Kidney (tissue), 14 donors: Measurements from ENCODE around the gene GNG3. TPM values are rescaled to one million over a fixed set of nuclear protein-coding genes. Genes with fewer than 3 reads are reported as not detected.
A peak's percentile ranks its signal among the peaks of the same experiment; 100 is the strongest.

Source experiments
- DNase-seq, 5 donors: peaks; one replicate each; pipeline ENCODE4 v3.0.0-alpha.2; 2013 to 2020
- FAIRE-seq: peaks from 2 replicates; lab custom pipeline; 2012; peaks lifted over from hg19 to GRCh38; lab: Jason Lieb, UNC
- H3K27ac ChIP-seq, 2 donors: one replicate each; pipeline ENCODE4 v1.7.0; 2013; ENCODE audit warnings: low read depth in 2 of 2, low read length in 2 of 2, inconsistent platforms in 1 of 2
- H3K27me3 ChIP-seq: one replicate; pipeline ENCODE4 v1.7.1; 2013; ENCODE audit warnings: low read length, inconsistent platforms; ENCODE audit not compliant: control insufficient read depth, insufficient read depth
- H3K36me3 ChIP-seq, 3 donors: one replicate each; pipeline versions ENCODE4 v1.7.0 to v1.7.1; 2013; ENCODE audit warnings: low read length in 3 of 3, control low read depth in 1 of 3, inconsistent platforms in 1 of 3; ENCODE audit not compliant: insufficient read depth in 3 of 3, control insufficient read depth in 2 of 3
- H3K4me1 ChIP-seq, 3 donors: one replicate each; pipeline versions ENCODE4 v1.7.0 to v1.7.1; 2013; ENCODE audit warnings: low read length in 3 of 3, inconsistent platforms in 1 of 3, low read depth in 1 of 3; ENCODE audit not compliant: control insufficient read depth in 2 of 3, insufficient read depth in 2 of 3
- H3K4me3 ChIP-seq, 3 donors: one replicate each; pipeline versions ENCODE4 v1.7.0 to v1.8.1; 2013; ENCODE audit warnings: low read length in 3 of 3, control low read depth in 1 of 3, inconsistent platforms in 1 of 3
- H3K9ac ChIP-seq, 3 donors: one replicate each; pipeline versions ENCODE4 v1.7.0 to v1.7.1; 2013; ENCODE audit warnings: low read length in 3 of 3, control low read depth in 1 of 3, inconsistent platforms in 1 of 3
- H3K9me3 ChIP-seq, 3 donors: one replicate each; pipeline versions ENCODE4 v1.7.0 to v1.7.1; 2013; ENCODE audit warnings: low read length in 3 of 3, control low read depth in 1 of 3, inconsistent platforms in 1 of 3; ENCODE audit not compliant: control insufficient read depth in 2 of 3, insufficient read depth in 1 of 3
- CTCF ChIP-seq: IDR thresholded peaks from 3 replicates; pipeline ENCODE4 v1.5.1; 2012; ENCODE audit warnings: mild to moderate bottlenecking, moderate library complexity, borderline replicate concordance; ENCODE audit not compliant: insufficient read depth; ENCODE audit errors: extremely low read depth
- intact Hi-C: fragments of 100-400 bp; cut with DNase I; formaldehyde crosslinking; loops from one replicate; pipeline ENCODE4 v1.11.1; 2022
- polyA plus RNA-seq: library from polyadenylated mRNA; stranded (reverse); fragments of 350-450 nt; fragmentation: Illumina TruSeq; extraction: RNeasy Lipid Tissue Mini Kit (QIAGEN cat#74804); gene quantifications from one replicate; pipeline ENCODE4 v1.2.3, GENCODE V29; 2014; ENCODE audit warnings: low read depth, low replicate concordance; ENCODE audit not compliant: insufficient read depth
- total RNA-seq: library from RNA; stranded (reverse); fragmentation: NEBNext Ultra II Directional; extraction: Animal tissue kit (Norgen Biotek cat#: 25700); gene quantifications from one replicate; pipeline ENCODE4 v1.2.1, GENCODE V29; 2021
- donor health status: control.
- donor health status: control.
- donor health status: control.
- donor health status: control.
- donor health status: control.
- donor health status: DM: yes; HTN: yes; CAD: no.
- donor health status: Normal renal cell carcinoma (clear cell type).

GNG3 gene
- total and polyA plus RNA-seq, 2 donors from 2014 or later = 1.1 TPM; not detected in 1

GRCh38 chr11:62680825-62681240 lies 26.6 kb upstream of the GNG3 start:
- H3K9me3 ChIP-seq = no peaks in the 10 kb centered on the region
- H3K4me1 ChIP-seq = peaks cover 0 to 8% (median 4%) of the 10 kb centered on the region in 3 donors
- peak in 3 of 5 donors; percentile 43 to 74 (median 69) for DNase-seq
- no peak overlapping the region for H3K27ac ChIP-seq
- no peak overlapping the region for H3K9ac ChIP-seq
- peaks cover 0 to 5% (median 0%) of the 10 kb centered on the region in 3 donors for H3K36me3 ChIP-seq
- no peak overlapping the region for H3K4me3 ChIP-seq
- H3K27me3 ChIP-seq = no peaks in the 10 kb centered on the region
- TF ChIP-seq CTCF = peak; percentile 69
- FAIRE-seq = no peak
- intact Hi-C loops = no loop called here

GRCh38 chr11:62682518-62682917 lies 25.0 kb upstream of the GNG3 start:
- no peaks in the 10 kb centered on the region for H3K27me3 ChIP-seq
- no peak for TF ChIP-seq CTCF
- FAIRE-seq (no peak), DNase-seq (no peak)
- no peaks in the 10 kb centered on the region for H3K9me3 ChIP-seq
- H3K9ac ChIP-seq = no peak overlapping the region
- H3K4me3 ChIP-seq = no peak overlapping the region
- H3K27ac ChIP-seq = no peak overlapping the region
- peaks cover 0 to under 1% (median 0%) of the 10 kb centered on the region in 3 donors for H3K36me3 ChIP-seq
- peaks cover 0 to 8% (median 4%) of the 10 kb centered on the region in 3 donors for H3K4me1 ChIP-seq
- intact Hi-C loops = no loop called here

GRCh38 chr11:62687508-62688396 lies 19.7 kb upstream of the GNG3 start:
- intact Hi-C loops = no loop called here
- Histone ChIP-seq H3K27me3 (no peaks in the 10 kb centered on the region), H3K9me3 (no peaks in the 10 kb centered on the region), H3K9ac (peak overlapping the region in 1 of 3 donors; percentile 46), H3K36me3 (peaks cover 5 to 23% (median 12%) of the 10 kb centered on the region in 3 donors), H3K27ac (no peak overlapping the region), H3K4me1 (peaks cover 4 to 9% (median 8%) of the 10 kb centered on the region in 3 donors), H3K4me3 (peak overlapping the region in 2 of 3 donors; percentile 32 to 34)
- FAIRE-seq = no peak
- peak; percentile 66 to 74 (median 70) for DNase-seq
- TF ChIP-seq CTCF = no peak
